GM12865 (cell line): ENCODE measurements around the gene SLC25A48.

Experiments
- DNase-seq: peaks from one replicate; pipeline ENCODE4 v3.0.0; 2010; ENCODE audit warnings: low read depth
- H3K4me3 ChIP-seq: 2 replicates; pipeline ENCODE4 v1.5.1; 2011; ENCODE audit warnings: mild to moderate bottlenecking, low read depth, low read length, control low read depth
- TF ChIP-seq, protein P1 (sequence below): IDR thresholded peaks from 2 replicates; pipeline ENCODE4 v1.5.1; 2011; ENCODE audit warnings: low read length, control low read depth, low read depth, inconsistent platforms; ENCODE audit not compliant: insufficient read depth; ENCODE audit errors: missing control alignments

Gene SLC25A48

DNA sequence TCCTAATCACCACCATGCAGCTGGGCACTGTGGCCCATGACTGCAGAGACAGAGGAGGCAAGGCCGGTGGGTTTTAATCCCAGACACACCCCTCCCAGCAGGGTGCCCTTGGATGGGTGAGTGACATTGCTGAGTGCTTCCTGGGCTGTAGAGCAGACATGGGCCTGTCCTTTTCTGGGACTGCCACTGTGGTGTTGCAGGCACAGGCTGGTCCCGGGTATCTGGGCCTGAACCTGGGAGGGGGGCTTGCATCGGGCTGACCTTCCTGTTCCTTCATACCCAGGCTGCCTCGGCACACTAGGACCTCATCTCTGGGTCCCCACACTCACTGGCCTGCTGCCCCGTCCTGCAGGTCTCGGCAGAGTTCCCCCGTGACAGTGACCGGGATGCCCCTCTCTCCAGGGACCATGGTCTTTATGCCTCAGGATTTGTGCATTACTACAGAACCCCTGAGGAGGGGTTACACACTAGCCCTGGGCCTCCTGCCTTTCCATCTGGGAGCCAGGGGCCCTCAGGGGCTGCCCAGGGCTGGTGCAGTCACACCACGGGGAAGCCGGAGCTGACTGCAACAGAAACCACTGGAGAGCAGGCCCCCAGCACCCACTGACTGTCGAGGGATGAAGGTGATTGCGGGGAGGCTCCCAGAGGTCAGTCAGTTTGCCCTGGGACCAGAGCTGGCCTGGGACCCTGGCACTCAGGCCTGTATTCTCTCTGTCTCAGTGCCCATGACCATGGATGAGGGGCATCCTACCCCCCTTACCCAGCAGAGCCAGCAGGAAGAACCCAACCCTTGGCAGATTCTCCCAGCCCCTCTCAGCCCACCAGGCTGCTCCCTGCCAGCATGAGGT is 8.9 kb upstream of the SLC25A48 start:
- DNase-seq = no peak
- TF ChIP-seq, protein P1, sequence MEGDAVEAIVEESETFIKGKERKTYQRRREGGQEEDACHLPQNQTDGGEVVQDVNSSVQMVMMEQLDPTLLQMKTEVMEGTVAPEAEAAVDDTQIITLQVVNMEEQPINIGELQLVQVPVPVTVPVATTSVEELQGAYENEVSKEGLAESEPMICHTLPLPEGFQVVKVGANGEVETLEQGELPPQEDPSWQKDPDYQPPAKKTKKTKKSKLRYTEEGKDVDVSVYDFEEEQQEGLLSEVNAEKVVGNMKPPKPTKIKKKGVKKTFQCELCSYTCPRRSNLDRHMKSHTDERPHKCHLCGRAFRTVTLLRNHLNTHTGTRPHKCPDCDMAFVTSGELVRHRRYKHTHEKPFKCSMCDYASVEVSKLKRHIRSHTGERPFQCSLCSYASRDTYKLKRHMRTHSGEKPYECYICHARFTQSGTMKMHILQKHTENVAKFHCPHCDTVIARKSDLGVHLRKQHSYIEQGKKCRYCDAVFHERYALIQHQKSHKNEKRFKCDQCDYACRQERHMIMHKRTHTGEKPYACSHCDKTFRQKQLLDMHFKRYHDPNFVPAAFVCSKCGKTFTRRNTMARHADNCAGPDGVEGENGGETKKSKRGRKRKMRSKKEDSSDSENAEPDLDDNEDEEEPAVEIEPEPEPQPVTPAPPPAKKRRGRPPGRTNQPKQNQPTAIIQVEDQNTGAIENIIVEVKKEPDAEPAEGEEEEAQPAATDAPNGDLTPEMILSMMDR = no peak

DNA sequence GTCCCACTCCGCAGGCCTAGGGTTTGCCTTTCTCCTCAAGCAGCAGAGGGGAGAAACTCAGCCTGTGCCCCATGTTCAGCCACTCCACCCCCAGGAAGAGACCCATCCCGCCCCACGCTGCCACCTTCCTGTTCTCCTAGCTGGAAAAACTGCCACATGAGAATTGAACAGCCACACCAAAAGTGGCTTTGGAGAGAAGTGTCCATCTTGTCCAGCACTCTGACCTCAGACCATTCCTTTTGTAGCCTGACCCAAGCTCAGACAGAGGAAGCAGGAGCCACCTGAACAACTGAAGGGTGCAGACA is 8.3 kb upstream of the SLC25A48 start:
- no peak for DNase-seq
- TF ChIP-seq, protein P1 = no peak
- H3K4me3 ChIP-seq = no peak overlapping the region

More for the DNA sequence above, 8.9 kb upstream of the SLC25A48 start:
- no peak overlapping the region for H3K4me3 ChIP-seq

DNA sequence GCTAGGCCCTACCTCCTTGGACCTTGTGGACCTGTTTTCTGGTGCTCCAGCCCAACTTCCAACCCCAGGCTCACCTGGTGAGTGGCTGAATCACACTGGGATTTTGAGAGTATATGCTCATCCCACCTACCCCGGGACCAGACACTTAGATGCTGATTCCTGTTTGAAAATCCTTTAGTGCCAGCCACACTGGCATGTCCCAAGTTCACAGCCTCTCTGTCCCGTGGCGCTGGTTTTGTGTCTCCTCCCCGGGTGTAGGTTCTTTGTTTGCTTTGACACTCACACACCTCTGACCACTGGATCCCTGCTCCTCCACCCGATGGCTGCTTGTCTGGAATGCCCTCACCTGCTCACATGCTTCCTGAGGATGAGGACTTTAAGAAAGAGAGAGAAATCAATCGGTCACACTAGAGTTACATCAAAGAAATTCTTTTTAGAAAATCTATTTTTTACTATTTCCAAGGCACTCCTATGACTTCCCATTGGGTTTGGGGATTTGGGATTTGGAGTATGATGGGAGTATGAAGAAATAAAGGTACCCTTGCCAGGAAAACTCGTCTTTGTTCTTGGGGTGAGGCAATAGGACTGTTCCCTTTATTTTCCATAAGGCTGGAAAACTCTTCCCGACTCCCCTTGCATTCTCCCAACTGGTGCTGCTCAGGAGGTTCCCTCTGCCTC is 7.3 kb upstream of the SLC25A48 start:
- no peak overlapping the region for H3K4me3 ChIP-seq
- DNase-seq = no peak
- TF ChIP-seq, protein P1 = no peak

DNA sequence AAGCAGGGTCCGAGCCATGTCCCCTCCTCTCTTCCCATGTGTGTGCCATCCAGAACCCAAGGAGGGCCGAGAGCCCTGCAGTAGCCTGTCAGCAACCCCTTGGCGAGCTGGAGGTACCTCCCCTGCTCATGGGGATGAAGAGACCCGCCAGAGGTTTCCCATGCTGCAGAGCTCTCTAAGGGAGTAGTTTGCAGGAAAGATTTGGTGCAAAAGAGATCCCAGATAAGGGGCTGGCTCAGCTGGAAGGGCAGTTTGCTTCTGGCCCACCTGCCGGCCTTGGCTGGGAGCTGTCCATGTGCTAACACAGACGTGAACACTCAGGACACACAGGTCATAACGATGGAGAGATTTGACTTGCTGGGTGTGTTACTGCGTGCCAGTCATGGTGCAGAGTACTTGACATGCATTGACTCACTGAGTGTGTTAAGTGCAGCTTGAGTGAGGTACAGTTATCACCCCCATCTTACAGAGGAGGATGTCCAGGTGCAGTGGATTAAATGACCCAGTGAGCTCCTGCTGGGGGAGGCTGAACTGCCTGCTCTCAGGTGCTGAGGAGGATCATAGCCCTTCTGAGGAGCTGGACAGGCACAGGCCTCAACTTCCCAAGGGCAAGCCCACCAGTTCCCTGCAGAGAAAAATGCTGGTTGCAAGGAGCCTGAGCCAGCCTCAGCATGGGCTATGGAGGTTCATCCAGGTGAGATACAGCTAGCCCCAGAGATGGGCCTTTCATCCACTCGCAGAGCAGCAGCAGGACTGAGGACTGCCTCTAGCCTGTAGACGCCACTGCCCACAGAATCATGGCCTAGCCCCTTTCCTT is 6.3 kb upstream of the SLC25A48 start:
- no peak for DNase-seq
- H3K4me3 ChIP-seq = no peak overlapping the region
- TF ChIP-seq, protein P1 = no peak

DNA sequence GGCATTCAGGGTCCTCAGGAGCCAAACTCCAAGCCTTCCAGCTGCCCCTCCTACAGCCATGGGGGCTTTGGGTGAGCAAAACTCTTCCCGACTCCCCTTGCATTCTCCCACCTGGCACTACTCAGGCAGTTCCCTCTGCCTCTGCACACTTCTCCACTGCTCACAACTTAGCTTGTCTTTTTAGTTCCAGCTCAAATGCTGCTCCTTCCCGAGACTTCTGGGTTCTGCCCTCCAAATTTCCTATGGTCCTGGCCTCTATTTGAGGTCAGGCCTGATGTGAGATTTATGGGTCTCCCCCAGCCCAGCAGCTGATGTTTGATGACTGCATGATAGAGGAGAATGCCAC is 5.7 kb upstream of the SLC25A48 start:
- no peak overlapping the region for H3K4me3 ChIP-seq

DNA sequence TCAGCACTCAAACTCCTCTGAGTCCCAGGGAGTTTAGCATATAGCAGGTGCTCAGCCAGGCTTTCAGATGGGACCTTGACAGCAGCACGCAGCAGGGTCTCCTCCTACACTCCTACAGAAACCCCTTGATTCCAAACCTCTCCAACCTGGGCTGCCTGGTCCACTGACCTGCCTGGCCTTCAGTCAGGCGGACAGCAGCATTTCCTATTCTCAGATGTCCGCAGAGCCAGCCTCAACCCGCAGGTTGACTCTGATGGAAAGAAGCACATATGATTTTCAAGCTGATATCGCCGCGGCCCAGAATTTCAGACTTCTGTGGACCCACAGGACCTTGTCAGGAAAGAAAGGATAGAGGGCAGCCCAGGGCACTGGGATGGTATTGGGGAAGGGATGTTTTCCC is 5.3 kb upstream of the SLC25A48 start:
- TF ChIP-seq, protein P1 = no peak
- H3K4me3 ChIP-seq = no peak overlapping the region
- no peak for DNase-seq

More for the DNA sequence above, 5.7 kb upstream of the SLC25A48 start:
- TF ChIP-seq, protein P1 = no peak
- no peak for DNase-seq
